Trophoblast cell (in vitro differentiated cells and primary cell): ENCODE data around the gene DES.

Source experiments
- DNase-seq, 2 donors: peaks; one replicate each; pipeline ENCODE4 v3.0.0-alpha.2; 2016
- H2AFZ ChIP-seq: 2 replicates; pipeline ENCODE4 v1.6.1; 2013; ENCODE audit warnings: low read length, moderate library complexity, mild to moderate bottlenecking; ENCODE audit not compliant: insufficient read depth, poor library complexity
- H2AK5ac ChIP-seq: 2 replicates; pipeline ENCODE4 v1.6.1; 2013; ENCODE audit warnings: mild to moderate bottlenecking, low read length
- H2BK120ac ChIP-seq: 2 replicates; pipeline ENCODE4 v1.6.1; 2013; ENCODE audit warnings: low read length, mild to moderate bottlenecking, moderate library complexity; ENCODE audit not compliant: insufficient read depth, poor library complexity
- H2BK12ac ChIP-seq: 2 replicates; pipeline ENCODE4 v1.6.1; 2013; ENCODE audit warnings: mild to moderate bottlenecking, low read length, moderate library complexity
- H2BK5ac ChIP-seq: 2 replicates; pipeline ENCODE4 v1.6.1; 2013; ENCODE audit warnings: low read length, low read depth, moderate library complexity, mild to moderate bottlenecking; ENCODE audit not compliant: poor library complexity
- H3K14ac ChIP-seq: 2 replicates; pipeline ENCODE4 v1.6.1; 2013; ENCODE audit warnings: mild to moderate bottlenecking, low read length
- H3K18ac ChIP-seq: 2 replicates; pipeline ENCODE4 v1.6.1; 2013; ENCODE audit warnings: mild to moderate bottlenecking, low read length
- H3K23ac ChIP-seq: 2 replicates; pipeline ENCODE4 v1.6.1; 2013; ENCODE audit warnings: low read length
- H3K27ac ChIP-seq: 2 replicates; pipeline ENCODE4 v1.5.1; 2013; ENCODE audit warnings: low read depth, mild to moderate bottlenecking, inconsistent platforms, low read length, moderate library complexity
- H3K27me3 ChIP-seq: 2 replicates; pipeline ENCODE4 v1.6.1; 2013; ENCODE audit warnings: inconsistent platforms, mild to moderate bottlenecking, low read length, moderate library complexity; ENCODE audit not compliant: insufficient read depth
- H3K36me3 ChIP-seq, 2 experiments: 1 replicate in 1 of 2; 2 replicates in 1 of 2; pipeline ENCODE4 v1.6.1; 2013; ENCODE audit warnings: low read length in 2 of 2, mild to moderate bottlenecking in 2 of 2, moderate library complexity in 1 of 2; ENCODE audit not compliant: insufficient read depth in 2 of 2, control insufficient read depth in 1 of 2
- H3K4ac ChIP-seq: 2 replicates; pipeline ENCODE4 v1.6.1; 2013; ENCODE audit warnings: low read depth, mild to moderate bottlenecking, low read length, moderate library complexity
- H3K4me1 ChIP-seq, 2 experiments: 1 replicate in 1 of 2; 2 replicates in 1 of 2; pipeline ENCODE4 v1.6.1; 2013; ENCODE audit warnings: low read length in 2 of 2, mild to moderate bottlenecking in 2 of 2, moderate library complexity in 1 of 2; ENCODE audit not compliant: insufficient read depth in 2 of 2, control insufficient read depth in 1 of 2
- H3K4me2 ChIP-seq: 2 replicates; pipeline ENCODE4 v1.6.1; 2013; ENCODE audit warnings: inconsistent platforms, mild to moderate bottlenecking, low read length, moderate library complexity
- H3K4me3 ChIP-seq: 2 replicates; pipeline ENCODE4 v1.5.1; 2013; ENCODE audit warnings: mild to moderate bottlenecking, low read depth, low read length, inconsistent platforms
- H3K79me1 ChIP-seq: one replicate; pipeline ENCODE4 v1.6.1; 2013; ENCODE audit warnings: low read length
- H3K79me2 ChIP-seq: 2 replicates; pipeline ENCODE4 v1.6.1; 2013; ENCODE audit warnings: low read length, mild to moderate bottlenecking; ENCODE audit not compliant: control insufficient read depth, insufficient read depth, poor library complexity
- H3K9ac ChIP-seq: 2 replicates; pipeline ENCODE4 v1.6.1; 2013; ENCODE audit warnings: mild to moderate bottlenecking, low read length
- H3K9me3 ChIP-seq: 2 replicates; pipeline ENCODE4 v1.6.1; 2013; ENCODE audit warnings: low read depth, mild to moderate bottlenecking, control low read depth, inconsistent platforms, low read length; ENCODE audit not compliant: insufficient read depth
- H4K12ac ChIP-seq: 2 replicates; pipeline ENCODE4 v1.6.1; 2013; ENCODE audit warnings: low read depth, mild to moderate bottlenecking, low read length, moderate library complexity
- H4K8ac ChIP-seq: 2 replicates; pipeline ENCODE4 v1.6.1; 2013; ENCODE audit warnings: low read depth, mild to moderate bottlenecking, low read length, moderate library complexity
- H4K91ac ChIP-seq: one replicate; pipeline ENCODE4 v1.6.1; 2013; ENCODE audit warnings: low read depth, mild to moderate bottlenecking, low read length, moderate library complexity
- WGBS: extraction: QIAGEN DNeasy Blood & Tissue Kit; methylation state at CpG from one replicate; pipeline ENCODE4 v1.1.7; 2013; ENCODE audit warnings: missing lambda C conversion rate; ENCODE audit not compliant: insufficient read length, insufficient coverage; ENCODE audit errors: extremely low coverage; 5-methylcytosine and 5-hydroxymethylcytosine counted together

DES gene

GRCh38 chr2:219404954-219405353, 13.2 kb upstream of the DES start:
- Histone ChIP-seq H2AFZ (no peak overlapping the region), H3K79me1 (no peaks in the 10 kb centered on the region), H3K79me2 (no peaks in the 10 kb centered on the region), H3K9ac (no peak overlapping the region), H3K9me3 (no peaks in the 10 kb centered on the region), H3K4me2 (no peak overlapping the region), H3K27ac (no peak overlapping the region), H4K8ac (no peak overlapping the region), H2BK5ac (no peak overlapping the region), H2AK5ac (no peak overlapping the region), H4K12ac (no peak overlapping the region), H2BK120ac (no peak overlapping the region), H3K4ac (no peak overlapping the region), H3K4me3 (no peak overlapping the region), H3K36me3 (no peaks in the 10 kb centered on the region), H3K4me1 (peaks cover 13 to 17% of the 10 kb centered on the region in 2 experiments), H2BK12ac (no peak overlapping the region), H3K27me3 (no peaks in the 10 kb centered on the region), H3K23ac (no peak overlapping the region), H3K18ac (no peak overlapping the region), H3K14ac (no peak overlapping the region), H4K91ac (no peak overlapping the region)
- WGBS, result no CpG with 5 or more reads among the region's 7 CpGs
- DNase-seq, result no peak

DNA sequence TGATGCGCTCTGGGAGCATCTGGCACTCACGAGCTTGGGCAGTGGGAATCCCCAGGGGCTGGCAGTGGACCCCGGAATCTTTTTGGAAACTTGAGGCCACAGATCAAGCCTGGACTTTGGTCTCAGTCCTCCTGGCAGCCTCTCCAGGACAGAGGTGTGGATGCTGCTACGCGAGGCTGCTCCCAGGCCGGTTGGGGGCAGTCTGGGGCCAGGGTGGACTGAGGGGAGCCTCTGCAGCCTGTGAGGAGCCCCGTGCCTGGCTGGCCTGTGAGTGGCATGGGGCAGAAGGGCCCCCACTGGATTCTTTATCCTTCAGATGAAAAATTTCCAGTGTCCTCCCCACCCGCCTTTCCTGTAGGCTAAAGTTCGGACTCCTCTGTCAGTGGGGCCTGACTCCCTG, 12.7 kb upstream of the DES start:
- Histone ChIP-seq H3K4ac (no peak overlapping the region), H4K8ac (no peak overlapping the region), H3K79me2 (no peaks in the 10 kb centered on the region), H4K12ac (no peak overlapping the region), H3K9ac (no peak overlapping the region), H3K23ac (no peak overlapping the region), H2AFZ (no peak overlapping the region), H2BK5ac (no peak overlapping the region), H3K4me3 (no peak overlapping the region), H3K4me2 (no peak overlapping the region), H3K27me3 (no peaks in the 10 kb centered on the region), H3K4me1 (peaks cover 10 to 16% of the 10 kb centered on the region in 2 experiments), H2BK120ac (no peak overlapping the region), H3K27ac (no peak overlapping the region), H3K18ac (no peak overlapping the region), H2AK5ac (no peak overlapping the region), H3K36me3 (no peaks in the 10 kb centered on the region), H2BK12ac (no peak overlapping the region), H3K79me1 (no peaks in the 10 kb centered on the region), H3K9me3 (peaks cover 2% of the 10 kb centered on the region), H4K91ac (no peak overlapping the region), H3K14ac (no peak overlapping the region)
- no CpG with 5 or more reads among the region's 9 CpGs for WGBS
- DNase-seq, result no peak

DNA sequence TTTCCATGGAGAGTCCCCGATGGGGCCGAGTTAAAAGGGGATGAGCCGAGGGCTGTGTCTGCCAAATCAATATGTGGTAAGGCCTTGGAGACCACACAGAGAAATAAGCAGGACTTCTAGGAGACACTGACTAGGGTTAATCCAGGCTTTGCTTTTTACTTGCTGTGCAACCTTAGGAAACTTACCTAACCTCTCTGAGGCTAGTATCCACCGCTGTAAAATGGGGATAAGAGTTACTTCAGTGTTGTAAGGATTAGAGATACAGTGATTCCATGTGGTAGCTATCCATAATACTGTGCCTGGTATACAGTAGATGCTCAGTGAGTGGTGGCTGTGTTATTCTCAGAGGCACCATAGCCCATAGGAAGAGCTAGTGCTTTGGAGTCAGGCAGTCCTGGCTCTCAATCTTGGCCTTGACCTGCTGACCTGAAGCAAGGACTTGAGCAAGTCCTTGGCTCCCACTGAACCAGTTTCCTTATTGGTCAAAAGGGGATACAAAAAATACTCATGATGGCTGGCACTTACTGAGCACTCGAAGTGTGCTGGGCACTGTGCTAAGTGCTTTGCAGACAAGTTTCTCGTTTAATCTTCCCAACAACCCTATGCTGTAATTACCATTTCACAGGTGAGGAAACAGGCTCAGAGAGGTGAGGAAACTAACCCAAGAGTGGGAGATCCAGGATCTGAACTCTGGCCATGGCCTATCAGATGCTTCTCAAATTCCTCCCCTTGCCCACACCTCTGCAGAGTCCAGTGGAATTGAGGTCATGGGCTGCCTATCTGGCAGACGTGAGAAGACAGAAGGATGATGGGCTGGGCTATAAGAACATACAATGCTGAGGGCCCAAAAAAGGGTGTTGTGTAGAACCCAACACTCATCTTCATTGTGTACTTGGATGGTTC, 12.0 kb upstream of the DES start:
- Histone ChIP-seq H3K9ac (no peak overlapping the region), H3K4me3 (no peak overlapping the region)

GRCh38 chr2:219406861-219407230, 11.3 kb upstream of the DES start:
- H3K4me3 ChIP-seq, result no peak overlapping the region
- H2AK5ac ChIP-seq, result no peak overlapping the region
- H3K9me3 ChIP-seq, result peaks cover 2% of the 10 kb centered on the region
- no peak overlapping the region for H3K18ac ChIP-seq
- no peak overlapping the region for H2BK5ac ChIP-seq
- H3K4ac ChIP-seq, result no peak overlapping the region
- H3K79me2 ChIP-seq, result no peaks in the 10 kb centered on the region
- no peak overlapping the region for H4K8ac ChIP-seq
- H2AFZ ChIP-seq, result no peak overlapping the region
- H3K9ac ChIP-seq, result no peak overlapping the region
- DNase-seq, result no peak
- H3K14ac ChIP-seq, result no peak overlapping the region
- no peak overlapping the region for H4K91ac ChIP-seq
- no peak overlapping the region for H3K23ac ChIP-seq
- no peak overlapping the region for H3K27ac ChIP-seq
- WGBS, result no CpG with 5 or more reads among the region's 3 CpGs
- no peaks in the 10 kb centered on the region for H3K79me1 ChIP-seq
- no peaks in the 10 kb centered on the region for H3K36me3 ChIP-seq
- no peak overlapping the region for H3K4me2 ChIP-seq
- H2BK12ac ChIP-seq, result no peak overlapping the region
- H4K12ac ChIP-seq, result no peak overlapping the region
- no peaks in the 10 kb centered on the region for H3K27me3 ChIP-seq
- no peak overlapping the region for H2BK120ac ChIP-seq
- peaks cover 4 to 13% of the 10 kb centered on the region in 2 experiments for H3K4me1 ChIP-seq

More for the DNA sequence above, 12.0 kb upstream of the DES start:
- no peak overlapping the region for H3K4ac ChIP-seq
- no peak overlapping the region for H3K27ac ChIP-seq
- DNase-seq, result no peak
- no peaks in the 10 kb centered on the region for H3K36me3 ChIP-seq
- no peak overlapping the region for H3K23ac ChIP-seq
- H2BK12ac ChIP-seq, result no peak overlapping the region
- no peak overlapping the region for H3K4me2 ChIP-seq
- H4K8ac ChIP-seq, result no peak overlapping the region
- no peak overlapping the region for H4K12ac ChIP-seq
- no peak overlapping the region for H2AK5ac ChIP-seq
- no peak overlapping the region for H2BK120ac ChIP-seq
- H2BK5ac ChIP-seq, result no peak overlapping the region
- peaks cover 2% of the 10 kb centered on the region for H3K9me3 ChIP-seq
- no peaks in the 10 kb centered on the region for H3K79me1 ChIP-seq
- no peak overlapping the region for H3K18ac ChIP-seq
- WGBS, result no CpG with 5 or more reads among the region's 7 CpGs
- H4K91ac ChIP-seq, result no peak overlapping the region
- H3K27me3 ChIP-seq, result no peaks in the 10 kb centered on the region
- H2AFZ ChIP-seq, result no peak overlapping the region
- peaks cover 4 to 13% of the 10 kb centered on the region in 2 experiments for H3K4me1 ChIP-seq
- no peaks in the 10 kb centered on the region for H3K79me2 ChIP-seq
- H3K14ac ChIP-seq, result no peak overlapping the region
